Activated T-cell treated with anti-CD3 and anti-CD28 coated beads, Interleukin-2, amount 50 U/mL, for 4 hours (primary cell): ENCODE measurements around the gene IL13RA1. TPM values are rescaled to one million over a fixed set of nuclear protein-coding genes. Genes with fewer than 3 reads are reported as not detected.

Experiments
- ATAC-seq, 2 donors: fragments of 200-7000 bp; cut with Tn5 transposase; one replicate each; pipeline ENCODE4 v1.10.0; 2021
- DNase-seq: peaks from one replicate; pipeline ENCODE4 v3.0.0-alpha.2; 2020
- H3K27me3 Mint-ChIP-seq: one replicate; pipeline ENCODE4 v1.8.0; 2021; ENCODE audit warnings: low read depth, mixed read lengths
- H3K36me3 Mint-ChIP-seq: one replicate; pipeline ENCODE4 v1.8.0; 2022; ENCODE audit warnings: mixed read lengths; ENCODE audit not compliant: insufficient read depth
- H3K4me1 Mint-ChIP-seq: one replicate; pipeline ENCODE4 v1.8.0; 2021; ENCODE audit warnings: low read depth, mixed read lengths
- H3K4me3 Mint-ChIP-seq: one replicate; pipeline ENCODE4 v1.8.0; 2021; ENCODE audit warnings: mild to moderate bottlenecking, moderate library complexity, mixed read lengths
- H3K9me3 Mint-ChIP-seq: one replicate; pipeline ENCODE4 v1.8.0; 2021; ENCODE audit warnings: mixed read lengths
- total RNA-seq, 3 donors: library from RNA; stranded (reverse); gene quantifications; one replicate each; pipeline ENCODE4 v1.2.1, GENCODE V29; 2021

IL13RA1 gene
- total RNA-seq, 3 donors from 2014 or later = 0.26 to 2.0 (median 0.40) TPM

- H3K4me3 Mint-ChIP-seq = no peak overlapping the region
- peaks cover 1% of the 10 kb centered on the region for H3K27me3 Mint-ChIP-seq
- H3K9me3 Mint-ChIP-seq = no peaks in the 10 kb centered on the region
- H3K4me1 Mint-ChIP-seq = no peaks in the 10 kb centered on the region
- no peak for DNase-seq
- H3K36me3 Mint-ChIP-seq = peaks cover 3% of the 10 kb centered on the region
- ATAC-seq = no peak
Measured at GRCh38 chrX:118742176-118742575, 14.8 kb downstream of the IL13RA1 start.

- no peak overlapping the region for H3K4me3 Mint-ChIP-seq
- H3K36me3 Mint-ChIP-seq = no peaks in the 10 kb centered on the region
- peaks cover 3% of the 10 kb centered on the region for H3K27me3 Mint-ChIP-seq
- DNase-seq (no peak), ATAC-seq (no peak)
- H3K4me1 Mint-ChIP-seq = no peaks in the 10 kb centered on the region
- no peaks in the 10 kb centered on the region for H3K9me3 Mint-ChIP-seq
Measured at GRCh38 chrX:118745570-118745969, 18.2 kb downstream of the IL13RA1 start.

GRCh38 chrX:118751950-118752783, 24.8 kb downstream of the IL13RA1 start:
- ATAC-seq = no peak
- H3K27me3 Mint-ChIP-seq = peaks cover 12% of the 10 kb centered on the region
- H3K4me1 Mint-ChIP-seq = peaks cover 2% of the 10 kb centered on the region
- H3K36me3 Mint-ChIP-seq = no peaks in the 10 kb centered on the region
- no peak overlapping the region for H3K4me3 Mint-ChIP-seq
- no peak for DNase-seq
- H3K9me3 Mint-ChIP-seq = no peaks in the 10 kb centered on the region

GRCh38 chrX:118755633-118756032, 28.2 kb downstream of the IL13RA1 start:
- ATAC-seq (no peak), DNase-seq (no peak)
- no peak overlapping the region for H3K4me3 Mint-ChIP-seq
- peaks cover 10% of the 10 kb centered on the region for H3K27me3 Mint-ChIP-seq
- H3K4me1 Mint-ChIP-seq = peaks cover 2% of the 10 kb centered on the region
- H3K9me3 Mint-ChIP-seq = no peaks in the 10 kb centered on the region
- no peaks in the 10 kb centered on the region for H3K36me3 Mint-ChIP-seq

- H3K36me3 Mint-ChIP-seq = no peaks in the 10 kb centered on the region
- peaks cover 2% of the 10 kb centered on the region for H3K4me1 Mint-ChIP-seq
- no peaks in the 10 kb centered on the region for H3K9me3 Mint-ChIP-seq
- DNase-seq = no peak
- no peak overlapping the region for H3K4me3 Mint-ChIP-seq
- H3K27me3 Mint-ChIP-seq = peaks cover 10% of the 10 kb centered on the region
- no peak for ATAC-seq
Measured at GRCh38 chrX:118756101-118756500, 28.7 kb downstream of the IL13RA1 start.

GRCh38 chrX:118758511-118758910, 31.1 kb downstream of the IL13RA1 start:
- H3K4me3 Mint-ChIP-seq = no peak overlapping the region
- H3K27me3 Mint-ChIP-seq = peaks cover 6% of the 10 kb centered on the region
- no peaks in the 10 kb centered on the region for H3K9me3 Mint-ChIP-seq
- H3K36me3 Mint-ChIP-seq = no peaks in the 10 kb centered on the region
- ATAC-seq (no peak), DNase-seq (no peak)
- no peaks in the 10 kb centered on the region for H3K4me1 Mint-ChIP-seq

- Mint-ChIP-seq H3K4me3 (no peak overlapping the region), H3K27me3 (peaks cover 6% of the 10 kb centered on the region), H3K36me3 (no peaks in the 10 kb centered on the region), H3K9me3 (no peaks in the 10 kb centered on the region), H3K4me1 (no peaks in the 10 kb centered on the region)
- DNase-seq (no peak), ATAC-seq (no peak)
Measured at GRCh38 chrX:118760025-118760424, 32.6 kb downstream of the IL13RA1 start.

- no peaks in the 10 kb centered on the region for H3K36me3 Mint-ChIP-seq
- no peaks in the 10 kb centered on the region for H3K4me1 Mint-ChIP-seq
- no peaks in the 10 kb centered on the region for H3K27me3 Mint-ChIP-seq
- no peak for ATAC-seq
- no peak overlapping the region for H3K4me3 Mint-ChIP-seq
- DNase-seq = no peak
- H3K9me3 Mint-ChIP-seq = no peaks in the 10 kb centered on the region
Measured at GRCh38 chrX:118761939-118762707, 34.7 kb downstream of the IL13RA1 start.

- Mint-ChIP-seq H3K4me3 (no peak overlapping the region), H3K36me3 (no peaks in the 10 kb centered on the region), H3K27me3 (no peaks in the 10 kb centered on the region), H3K9me3 (no peaks in the 10 kb centered on the region), H3K4me1 (no peaks in the 10 kb centered on the region)
- ATAC-seq (no peak), DNase-seq (no peak)
Measured at GRCh38 chrX:118763489-118763888, 36.1 kb downstream of the IL13RA1 start.

GRCh38 chrX:118764122-118764521, 36.7 kb downstream of the IL13RA1 start:
- no peaks in the 10 kb centered on the region for H3K4me1 Mint-ChIP-seq
- no peaks in the 10 kb centered on the region for H3K27me3 Mint-ChIP-seq

GRCh38 chrX:118770133-118770760, 42.8 kb downstream of the IL13RA1 start:
- Mint-ChIP-seq H3K27me3 (no peaks in the 10 kb centered on the region), H3K36me3 (no peaks in the 10 kb centered on the region), H3K4me3 (no peak overlapping the region), H3K9me3 (no peaks in the 10 kb centered on the region), H3K4me1 (no peaks in the 10 kb centered on the region)
- ATAC-seq = no peak
- DNase-seq = no peak

More at GRCh38 chrX:118764122-118764521, 36.7 kb downstream of the IL13RA1 start:
- DNase-seq (no peak), ATAC-seq (no peak)
- H3K36me3 Mint-ChIP-seq = no peaks in the 10 kb centered on the region
- H3K9me3 Mint-ChIP-seq = no peaks in the 10 kb centered on the region
- no peak overlapping the region for H3K4me3 Mint-ChIP-seq

GRCh38 chrX:118772051-118772450, 44.6 kb downstream of the IL13RA1 start:
- Mint-ChIP-seq H3K9me3 (no peaks in the 10 kb centered on the region), H3K27me3 (peaks cover 2% of the 10 kb centered on the region), H3K36me3 (no peaks in the 10 kb centered on the region), H3K4me1 (no peaks in the 10 kb centered on the region), H3K4me3 (no peak overlapping the region)
- ATAC-seq = no peak
- DNase-seq = no peak

- Mint-ChIP-seq H3K4me3 (no peak overlapping the region), H3K36me3 (no peaks in the 10 kb centered on the region)
Measured at GRCh38 chrX:118773782-118774181, 46.4 kb downstream of the IL13RA1 start.

GRCh38 chrX:118779581-118779980, 52.2 kb downstream of the IL13RA1 start:
- Mint-ChIP-seq H3K36me3 (no peaks in the 10 kb centered on the region), H3K4me3 (no peak overlapping the region), H3K27me3 (peaks cover 3% of the 10 kb centered on the region), H3K4me1 (no peaks in the 10 kb centered on the region), H3K9me3 (no peaks in the 10 kb centered on the region)
- DNase-seq (no peak), ATAC-seq (peak in 1 of 2 donors; percentile 28)

More at GRCh38 chrX:118773782-118774181, 46.4 kb downstream of the IL13RA1 start:
- H3K4me1 Mint-ChIP-seq = no peaks in the 10 kb centered on the region
- H3K9me3 Mint-ChIP-seq = no peaks in the 10 kb centered on the region
- no peak for DNase-seq
- no peak for ATAC-seq
- H3K27me3 Mint-ChIP-seq = peaks cover 2% of the 10 kb centered on the region
